SU-DHL-6 (cell line): ENCODE measurements around the gene CCNI2.

ENCODE experiments used
- EZH2phosphoT487 ChIP-seq: fragments of 200-600 bp; sonication (generic), shearing (Covaris generic); conservative IDR thresholded peaks from 2 replicates; pipeline ENCODE4 v1.6.1; 2018; ENCODE audit warnings: mild to moderate bottlenecking, antibody characterized with exemption, low read length, moderate library complexity, mixed read lengths
- TF ChIP-seq, protein P1 (sequence below): fragments of 200-600 bp; sonication (generic); IDR thresholded peaks from one replicate; pipeline ENCODE4 v1.5.1; 2017; ENCODE audit warnings: antibody characterized with exemption, mild to moderate bottlenecking, low read length, moderate library complexity; ENCODE audit not compliant: insufficient read depth, poor library complexity, severe bottlenecking

DNA sequence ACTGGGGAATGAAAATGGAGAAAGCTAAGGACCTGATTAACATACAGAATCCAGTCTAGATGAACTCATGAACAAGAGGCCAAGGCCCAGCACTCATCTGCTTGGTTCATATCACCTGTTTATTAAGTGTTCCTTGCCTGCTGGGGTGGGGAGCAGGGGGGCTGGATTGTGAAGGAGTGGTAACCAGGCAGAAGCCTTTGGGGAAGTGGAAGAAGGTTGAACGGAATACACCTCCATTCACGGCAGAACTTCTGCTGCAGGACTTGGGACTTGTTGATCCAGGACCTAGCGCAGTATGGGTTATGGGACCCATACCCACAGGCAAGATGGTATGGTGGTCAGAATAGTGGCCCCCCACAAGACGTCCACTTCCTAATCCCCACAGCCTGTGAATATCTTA lies 38.6 kb downstream of the CCNI2 start:
- TF ChIP-seq, protein P1, sequence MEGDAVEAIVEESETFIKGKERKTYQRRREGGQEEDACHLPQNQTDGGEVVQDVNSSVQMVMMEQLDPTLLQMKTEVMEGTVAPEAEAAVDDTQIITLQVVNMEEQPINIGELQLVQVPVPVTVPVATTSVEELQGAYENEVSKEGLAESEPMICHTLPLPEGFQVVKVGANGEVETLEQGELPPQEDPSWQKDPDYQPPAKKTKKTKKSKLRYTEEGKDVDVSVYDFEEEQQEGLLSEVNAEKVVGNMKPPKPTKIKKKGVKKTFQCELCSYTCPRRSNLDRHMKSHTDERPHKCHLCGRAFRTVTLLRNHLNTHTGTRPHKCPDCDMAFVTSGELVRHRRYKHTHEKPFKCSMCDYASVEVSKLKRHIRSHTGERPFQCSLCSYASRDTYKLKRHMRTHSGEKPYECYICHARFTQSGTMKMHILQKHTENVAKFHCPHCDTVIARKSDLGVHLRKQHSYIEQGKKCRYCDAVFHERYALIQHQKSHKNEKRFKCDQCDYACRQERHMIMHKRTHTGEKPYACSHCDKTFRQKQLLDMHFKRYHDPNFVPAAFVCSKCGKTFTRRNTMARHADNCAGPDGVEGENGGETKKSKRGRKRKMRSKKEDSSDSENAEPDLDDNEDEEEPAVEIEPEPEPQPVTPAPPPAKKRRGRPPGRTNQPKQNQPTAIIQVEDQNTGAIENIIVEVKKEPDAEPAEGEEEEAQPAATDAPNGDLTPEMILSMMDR, result no peak
- TF ChIP-seq EZH2phosphoT487, result no peak
